ENCODE data around the gene ZNF670.

GRCh38 chr1:247111700-247112478 lies 33.3 kb upstream of the ZNF670 start:
- TF ChIP-seq SIN3A (IDR thresholded peaks at IDR 0.05; ENCODE audit: borderline replicate concordance, insufficient read depth, low read length) (no peak), FOXP2 (optimal IDR thresholded peaks at IDR 0.05; ENCODE audit: borderline replicate concordance, extremely low read depth, extremely low read length, insufficient read depth) (no peak), POLR2AphosphoS5 (IDR thresholded peaks at IDR 0.05; ENCODE audit: low read depth, low read length) (no peak), REST (IDR thresholded peaks at IDR 0.05; ENCODE audit: insufficient read depth in 1 of 2, low read depth in 2 of 2, low read length in 2 of 2) (no peak), TAF1 (IDR thresholded peaks at IDR 0.05; ENCODE audit: borderline replicate concordance, insufficient read depth, low read length) (no peak)
